OCI-LY7 (cell line): ENCODE data around the gene EIF4ENIF1. TPM values are rescaled to one million over a fixed set of nuclear protein-coding genes. Genes with fewer than 3 reads are reported as not detected.
"Not testable (repeated sequence)": the region's sequence is repeated elsewhere in the genome, so short reads cannot be mapped to it uniquely, and the experiment has no call there.

Experiments
- BruUV-seq: library from RNA; stranded (reverse); fragments of 400-500 nt; replicated peaks from 2 replicates; lab custom pipeline; 2021; lab: Mats Ljungman, UMichigan
- CTCF ChIA-PET: fragments of 300-600 bp; sonication (Branson Sonifier 250); formaldehyde crosslinking; loops from one replicate; lab custom pipeline; 2022; ENCODE audit warnings: antibody characterized with exemption; ENCODE audit not compliant: unreplicated experiment; lab: Charles Lee
- POLR2A ChIA-PET: fragments of 300-600 bp; sonication (Branson Sonifier 250); formaldehyde crosslinking; loops from one replicate; lab custom pipeline; 2022; ENCODE audit warnings: antibody characterized with exemption; lab: Charles Lee
- DNase-seq: peaks from one replicate; pipeline ENCODE4 v3.0.0-alpha.2; 2015; ENCODE audit warnings: low spot score
- H2AFZ ChIP-seq: fragments of 200-600 bp; sonication (generic), shearing (Covaris generic); 2 replicates; pipeline ENCODE4 v1.6.1; 2014; ENCODE audit warnings: mild to moderate bottlenecking, antibody characterized with exemption, low read length, moderate library complexity
- H3K27ac ChIP-seq: fragments of 200-600 bp; sonication (generic); 2 replicates; pipeline ENCODE4 v1.5.1; 2014; ENCODE audit warnings: mixed run types, low read depth, mild to moderate bottlenecking, moderate library complexity, low read length, inconsistent platforms; ENCODE audit not compliant: poor library complexity, severe bottlenecking
- H3K36me3 ChIP-seq: fragments of 200-600 bp; sonication (generic); 2 replicates; pipeline ENCODE4 v1.6.1; 2014; ENCODE audit warnings: mild to moderate bottlenecking, antibody characterized with exemption, low read length, moderate library complexity, mixed read lengths; ENCODE audit not compliant: insufficient read depth
- H3K4me1 ChIP-seq: fragments of 200-600 bp; sonication (generic); 2 replicates; pipeline ENCODE4 v1.5.1; 2014; ENCODE audit warnings: mild to moderate bottlenecking, low read length; ENCODE audit not compliant: insufficient read depth, poor library complexity, severe bottlenecking
- H3K4me2 ChIP-seq: fragments of 200-600 bp; sonication (generic); 2 replicates; pipeline ENCODE4 v1.6.1; 2014; ENCODE audit warnings: mild to moderate bottlenecking, low read length
- H3K4me3 ChIP-seq: fragments of 200-600 bp; sonication (generic); 2 replicates; pipeline ENCODE4 v1.5.1; 2014; ENCODE audit warnings: mild to moderate bottlenecking, low read depth, low read length; ENCODE audit not compliant: poor library complexity, severe bottlenecking
- H3K79me2 ChIP-seq: fragments of 200-600 bp; sonication (generic); 2 replicates; pipeline ENCODE4 v1.6.1; 2016; ENCODE audit warnings: low read depth, mild to moderate bottlenecking, low read length, moderate library complexity, mixed read lengths; ENCODE audit not compliant: insufficient read depth
- H3K9me2 ChIP-seq: fragments of 200-600 bp; sonication (generic); 2 replicates; pipeline ENCODE4 v1.6.1; 2016; ENCODE audit warnings: mild to moderate bottlenecking, low read length, mixed read lengths; ENCODE audit not compliant: insufficient read depth
- H3K9me3 ChIP-seq: fragments of 200-600 bp; sonication (generic); 2 replicates; pipeline ENCODE4 v1.6.1; 2014; ENCODE audit warnings: mild to moderate bottlenecking, mixed run types, low read length, mixed read lengths
- H4K20me1 ChIP-seq: fragments of 200-600 bp; sonication (generic); 2 replicates; pipeline ENCODE4 v1.6.1; 2014; ENCODE audit warnings: mild to moderate bottlenecking, antibody characterized with exemption, low read length, moderate library complexity, mixed read lengths; ENCODE audit not compliant: insufficient read depth
- EZH2phosphoT487 ChIP-seq: fragments of 200-600 bp; sonication (generic); IDR thresholded peaks from 2 replicates; pipeline ENCODE4 v1.6.1; 2018; ENCODE audit warnings: low read depth, borderline replicate concordance, mild to moderate bottlenecking, mixed run types, antibody characterized with exemption, low read length, moderate library complexity, mixed read lengths
- intact Hi-C: fragments of 100-400 bp; cut with micrococcal nuclease; formaldehyde crosslinking; loops from one replicate; pipeline ENCODE4 v1.10.0; 2022; ENCODE audit not compliant: unreplicated experiment
- total RNA-seq, 2 experiments: library from RNA; depleted of rRNA in 1 of 2; stranded (reverse); fragments of >200 nt in 1 of 2; shearing (Covaris generic) in 1 of 2; gene quantifications; 2 replicates each; pipeline ENCODE4 v1.2.3, GENCODE V29; 2014 to 2022
- TF ChIP-seq, protein P1 (sequence below): fragments of 200-600 bp; sonication (generic); conservative IDR thresholded peaks from 2 replicates; pipeline ENCODE4 v1.5.1; 2014; ENCODE audit warnings: mild to moderate bottlenecking, antibody characterized with exemption, low read length, moderate library complexity, mixed read lengths

Gene EIF4ENIF1
- total RNA-seq, 2 experiments from 2014 or later: 18.1 to 40.3 TPM

DNA sequence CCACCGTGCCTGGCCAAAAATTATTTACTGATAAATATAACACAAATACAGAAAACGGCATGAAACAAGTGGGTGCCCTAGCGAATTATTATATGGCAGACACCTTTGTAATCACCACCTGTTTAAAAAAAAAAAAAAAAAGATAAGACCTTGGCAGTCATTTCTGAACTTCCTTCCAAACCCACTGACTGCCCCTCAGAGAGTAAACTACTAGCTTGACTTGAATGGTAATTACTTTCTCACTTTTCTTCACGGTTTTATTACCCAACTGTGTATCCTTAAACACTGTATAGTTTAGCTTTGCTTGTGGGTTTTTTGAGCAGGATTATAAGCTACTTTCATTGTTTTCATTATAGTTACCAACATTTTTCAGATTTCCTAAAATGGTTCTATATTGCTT is 30.4 kb upstream of the EIF4ENIF1 start:
- no TSS peak for BruUV-seq
- CTCF ChIA-PET: interaction anchor here (0.6 kb wide), 1 partner anchor 37 kb away, joined by 3 read pairs; no protein-coding TSS in a partner anchor
- Histone ChIP-seq H3K4me2 (no peak overlapping the region), H3K9me3 (peaks cover under 1% of the 10 kb centered on the region; the same call in 1 of the 2 replicates), H4K20me1 (no peaks in the 10 kb centered on the region), H2AFZ (no peak overlapping the region), H3K4me1 (no peaks in the 10 kb centered on the region), H3K36me3 (peaks cover 54% of the 10 kb centered on the region), H3K9me2 (no peaks in the 10 kb centered on the region), H3K79me2 (peaks cover 34% of the 10 kb centered on the region; the same call in 1 of the 2 replicates), H3K4me3 (no peak overlapping the region), H3K27ac (no peak overlapping the region)
- no peak for DNase-seq
- TF ChIP-seq, protein P1, sequence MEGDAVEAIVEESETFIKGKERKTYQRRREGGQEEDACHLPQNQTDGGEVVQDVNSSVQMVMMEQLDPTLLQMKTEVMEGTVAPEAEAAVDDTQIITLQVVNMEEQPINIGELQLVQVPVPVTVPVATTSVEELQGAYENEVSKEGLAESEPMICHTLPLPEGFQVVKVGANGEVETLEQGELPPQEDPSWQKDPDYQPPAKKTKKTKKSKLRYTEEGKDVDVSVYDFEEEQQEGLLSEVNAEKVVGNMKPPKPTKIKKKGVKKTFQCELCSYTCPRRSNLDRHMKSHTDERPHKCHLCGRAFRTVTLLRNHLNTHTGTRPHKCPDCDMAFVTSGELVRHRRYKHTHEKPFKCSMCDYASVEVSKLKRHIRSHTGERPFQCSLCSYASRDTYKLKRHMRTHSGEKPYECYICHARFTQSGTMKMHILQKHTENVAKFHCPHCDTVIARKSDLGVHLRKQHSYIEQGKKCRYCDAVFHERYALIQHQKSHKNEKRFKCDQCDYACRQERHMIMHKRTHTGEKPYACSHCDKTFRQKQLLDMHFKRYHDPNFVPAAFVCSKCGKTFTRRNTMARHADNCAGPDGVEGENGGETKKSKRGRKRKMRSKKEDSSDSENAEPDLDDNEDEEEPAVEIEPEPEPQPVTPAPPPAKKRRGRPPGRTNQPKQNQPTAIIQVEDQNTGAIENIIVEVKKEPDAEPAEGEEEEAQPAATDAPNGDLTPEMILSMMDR: no peak
- TF ChIP-seq EZH2phosphoT487: no peak
- POLR2A ChIA-PET: interaction anchor here (0.6 to 1.6 kb wide), 4 partner anchors 11 to 407 kb away, joined by 3 to 4 read pairs (median 4); no protein-coding TSS in a partner anchor
- intact Hi-C loops: no loop called here

DNA sequence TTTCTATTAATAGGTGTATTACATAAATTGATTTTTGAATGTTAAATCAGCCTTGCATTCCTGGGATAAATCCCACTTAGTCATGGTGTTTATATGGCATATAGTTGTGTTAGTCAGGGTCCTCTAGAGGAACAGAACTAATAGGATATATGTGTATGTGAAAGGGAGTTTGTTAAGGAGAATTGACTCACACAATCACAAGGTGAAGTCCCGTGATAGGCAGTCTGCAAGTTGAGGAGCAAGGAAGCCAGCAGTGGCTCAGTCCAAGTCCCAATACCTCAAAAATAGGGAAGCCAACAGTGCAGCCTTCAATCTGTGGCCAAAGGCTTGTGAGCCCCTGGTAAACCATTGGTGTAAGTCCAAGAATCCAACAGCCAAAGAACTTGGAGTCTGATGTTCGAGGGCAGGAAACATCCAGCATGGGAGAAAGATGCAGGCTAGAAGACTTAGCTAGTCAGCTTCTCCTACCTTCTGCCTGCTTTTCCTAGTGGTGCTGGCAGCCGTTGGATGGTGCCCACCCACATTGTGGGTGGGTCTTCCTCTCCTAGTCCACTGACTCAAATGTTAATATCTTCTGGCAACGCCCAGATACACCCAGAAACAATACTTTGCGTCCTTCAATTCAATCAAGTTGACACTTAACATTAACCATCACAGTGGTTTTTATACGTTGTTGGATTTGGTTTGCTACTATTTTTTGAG is 19.6 kb upstream of the EIF4ENIF1 start:
- Histone ChIP-seq H3K4me3 (no peak overlapping the region), H4K20me1 (0 out of 2 replicates have a peak, but pooled peaks cover 3% of the 10 kb centered on the region), H3K9me3 (no peaks in the 10 kb centered on the region), H3K79me2 (peaks cover 26% of the 10 kb centered on the region; the same call in 1 of the 2 replicates), H3K4me1 (no peaks in the 10 kb centered on the region), H3K36me3 (peaks cover 84% of the 10 kb centered on the region), H3K4me2 (no peak overlapping the region), H3K27ac (no peak overlapping the region), H2AFZ (no peak overlapping the region), H3K9me2 (no peaks in the 10 kb centered on the region)
- ChIA-PET CTCF (no interaction called here), POLR2A (no interaction called here)
- intact Hi-C loops: no loop called here
- BruUV-seq: TSS peak; percentile 19
- no peak for TF ChIP-seq EZH2phosphoT487
- TF ChIP-seq, protein P1: no peak
- DNase-seq: no peak

DNA sequence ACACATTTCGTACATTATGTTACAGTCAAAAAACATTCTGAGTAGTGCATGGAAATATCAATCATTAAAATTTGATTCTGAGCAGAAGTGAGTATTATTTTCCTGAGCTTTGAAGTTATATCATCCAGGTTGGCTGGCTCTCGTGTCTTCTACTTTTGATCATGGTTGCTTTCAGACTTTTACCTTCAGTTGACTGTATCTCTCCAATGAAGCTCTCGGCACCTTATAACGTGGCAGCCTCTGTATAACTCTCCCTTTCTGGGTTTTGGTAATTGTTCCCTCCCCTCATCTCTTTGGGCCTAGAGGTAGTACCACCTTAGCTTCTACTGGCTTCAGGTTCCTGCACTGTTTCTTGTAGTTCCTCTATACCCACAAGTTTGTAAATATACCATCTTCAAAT is 18.9 kb upstream of the EIF4ENIF1 start:
- Histone ChIP-seq H3K36me3 (peaks cover 88% of the 10 kb centered on the region), H3K9me2 (no peaks in the 10 kb centered on the region), H3K4me2 (no peak overlapping the region), H3K9me3 (no peaks in the 10 kb centered on the region), H3K79me2 (peaks cover 32% of the 10 kb centered on the region; the same call in 1 of the 2 replicates), H3K27ac (no peak overlapping the region), H3K4me1 (no peaks in the 10 kb centered on the region), H2AFZ (no peak overlapping the region), H4K20me1 (0 out of 2 replicates have a peak, but pooled peaks cover 8% of the 10 kb centered on the region), H3K4me3 (no peak overlapping the region)
- no peak for DNase-seq
- intact Hi-C loops: no loop called here
- CTCF ChIA-PET: no interaction called here
- BruUV-seq: no TSS peak
- POLR2A ChIA-PET: interaction anchor here (0.7 kb wide), 1 partner anchor 64 kb away, joined by 3 read pairs; no protein-coding TSS in a partner anchor
- TF ChIP-seq, protein P1: no peak
- TF ChIP-seq EZH2phosphoT487: no peak

DNA sequence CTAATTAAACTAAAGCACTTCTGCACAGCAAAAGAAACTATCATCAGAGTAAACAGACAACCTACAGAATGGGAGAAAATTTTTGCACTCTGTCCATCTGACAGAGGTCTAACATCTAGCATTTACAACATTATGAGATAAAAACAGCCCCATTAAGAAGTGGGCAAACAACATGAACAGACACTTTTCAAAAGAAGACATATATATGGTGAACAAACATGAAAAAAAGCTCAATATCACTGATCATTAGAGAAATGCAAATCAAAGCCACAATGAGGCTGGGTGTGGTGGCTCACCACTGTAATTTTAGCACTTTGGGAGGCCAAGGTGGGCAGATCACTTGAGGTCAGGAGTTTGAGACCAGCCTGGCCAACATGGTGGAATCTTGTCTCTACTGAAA is 17.9 kb upstream of the EIF4ENIF1 start:
- POLR2A ChIA-PET, H3K27ac ChIP-seq, H2AFZ ChIP-seq, DNase-seq, H3K4me3 ChIP-seq, BruUV-seq, H4K20me1 ChIP-seq, H3K4me2 ChIP-seq, H3K9me3 ChIP-seq, H3K9me2 ChIP-seq, CTCF ChIA-PET, H3K4me1 ChIP-seq, intact Hi-C loops: not testable (repeated sequence)
- H3K79me2 ChIP-seq: peaks cover 42% of the 10 kb centered on the region; the same call in 1 of the 2 replicates
- peaks cover 84% of the 10 kb centered on the region for H3K36me3 ChIP-seq
